ENCODE measurements around the gene STARD13.

STARD13 gene

DNA sequence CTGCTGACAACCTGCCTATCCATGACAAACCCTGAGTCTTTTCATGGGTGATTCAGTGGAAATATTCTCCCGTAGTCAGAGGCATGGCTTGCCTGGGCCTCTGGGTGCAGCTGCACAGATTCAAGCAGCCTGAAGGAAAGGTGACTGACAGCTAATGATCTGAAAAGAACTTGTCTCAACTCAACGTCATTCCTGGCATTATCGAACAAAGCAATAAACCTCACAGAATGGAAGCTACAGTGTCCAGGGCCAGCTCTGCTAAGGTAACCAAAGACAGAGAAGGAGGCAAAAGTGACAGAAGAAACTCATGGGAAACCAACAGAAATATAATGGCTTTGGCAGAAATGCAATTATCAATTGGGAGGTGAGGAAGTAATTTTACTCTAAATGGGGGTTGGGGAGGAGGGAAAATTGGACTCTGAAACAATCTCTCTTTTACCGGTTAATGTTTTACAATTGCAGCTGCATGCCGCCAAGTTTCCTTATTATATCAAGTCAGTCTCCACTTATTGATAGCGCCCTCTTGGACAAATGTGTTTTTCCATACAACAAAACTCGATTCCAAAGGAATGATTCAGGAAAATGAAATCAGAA, 12.9 kb downstream of the STARD13 start:
- no peak for DNase-seq

DNA sequence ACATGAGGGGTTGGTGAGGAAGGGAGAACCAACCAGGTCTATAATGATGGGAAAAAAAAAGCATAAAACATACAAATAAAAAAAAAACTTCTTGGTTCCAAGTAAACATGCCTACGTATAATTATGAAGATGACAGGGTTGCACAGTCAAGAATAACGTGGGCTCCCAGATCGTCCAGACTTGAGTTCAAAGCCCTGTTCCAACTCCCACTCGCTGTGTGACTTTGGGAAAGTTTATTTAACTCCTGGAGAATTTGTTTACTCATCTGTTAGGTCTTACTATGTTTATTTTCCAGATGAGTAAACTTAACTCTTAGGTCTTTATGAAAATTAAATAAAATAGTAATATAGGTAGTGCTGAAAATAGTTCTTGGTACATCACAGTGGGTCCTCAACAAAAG, 13.8 kb downstream of the STARD13 start:
- DNase-seq, result no peak

DNA sequence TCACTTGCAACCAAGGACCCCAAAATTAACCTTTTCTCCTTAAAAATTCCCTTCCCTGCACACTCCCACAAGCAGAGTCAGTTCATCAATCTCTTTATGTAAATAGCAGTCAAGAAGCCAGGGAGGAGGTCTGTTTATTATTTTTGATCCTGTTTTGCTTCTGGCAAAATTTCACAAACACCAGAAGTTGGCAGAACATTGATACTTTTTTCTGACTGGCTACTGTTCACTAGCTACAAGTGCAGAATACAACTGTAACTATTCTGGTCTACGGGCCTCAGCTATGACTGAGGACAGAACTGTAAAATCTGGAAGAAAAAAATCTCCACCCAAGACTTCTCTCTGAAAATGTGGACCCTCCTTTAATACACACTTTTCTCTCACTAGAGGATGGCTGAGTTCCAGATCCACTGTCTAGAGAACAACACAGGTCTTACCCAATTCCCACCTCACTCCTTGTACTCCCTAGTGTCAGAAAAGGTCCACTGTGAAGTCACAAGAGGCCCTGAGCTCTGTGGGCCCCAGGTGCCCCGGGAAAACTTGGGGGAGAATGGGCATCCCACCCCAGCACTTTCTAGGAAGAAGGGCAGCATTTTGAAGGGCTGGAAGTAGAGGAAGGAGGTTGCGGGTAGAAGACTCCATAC, 14.5 kb downstream of the STARD13 start:
- DNase-seq, result no peak

- no peak for DNase-seq
These were observed 19.9 kb downstream of the STARD13 start for GRCh38 chr13:33265607-33266006.

GRCh38 chr13:33265133-33265532, 20.4 kb downstream of the STARD13 start:
- no peak for DNase-seq

DNA sequence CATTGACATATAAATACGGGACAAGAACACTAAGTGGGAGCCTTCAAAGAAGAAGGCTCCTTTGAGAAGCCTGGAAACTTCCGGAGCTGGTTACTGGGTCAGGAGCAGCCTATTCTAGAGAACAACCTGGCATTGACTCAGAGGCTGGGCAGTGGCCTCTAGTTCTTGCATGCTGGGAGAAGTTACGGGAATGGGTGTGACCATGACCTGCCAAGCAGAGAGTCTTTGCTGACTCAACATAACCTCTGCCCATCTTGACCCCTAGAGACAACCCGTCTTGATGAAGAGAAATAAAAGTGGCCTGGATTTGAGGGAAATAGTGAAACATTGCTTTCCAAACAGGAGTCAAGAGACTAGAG, 21.0 kb downstream of the STARD13 start:
- DNase-seq, result no peak

DNA sequence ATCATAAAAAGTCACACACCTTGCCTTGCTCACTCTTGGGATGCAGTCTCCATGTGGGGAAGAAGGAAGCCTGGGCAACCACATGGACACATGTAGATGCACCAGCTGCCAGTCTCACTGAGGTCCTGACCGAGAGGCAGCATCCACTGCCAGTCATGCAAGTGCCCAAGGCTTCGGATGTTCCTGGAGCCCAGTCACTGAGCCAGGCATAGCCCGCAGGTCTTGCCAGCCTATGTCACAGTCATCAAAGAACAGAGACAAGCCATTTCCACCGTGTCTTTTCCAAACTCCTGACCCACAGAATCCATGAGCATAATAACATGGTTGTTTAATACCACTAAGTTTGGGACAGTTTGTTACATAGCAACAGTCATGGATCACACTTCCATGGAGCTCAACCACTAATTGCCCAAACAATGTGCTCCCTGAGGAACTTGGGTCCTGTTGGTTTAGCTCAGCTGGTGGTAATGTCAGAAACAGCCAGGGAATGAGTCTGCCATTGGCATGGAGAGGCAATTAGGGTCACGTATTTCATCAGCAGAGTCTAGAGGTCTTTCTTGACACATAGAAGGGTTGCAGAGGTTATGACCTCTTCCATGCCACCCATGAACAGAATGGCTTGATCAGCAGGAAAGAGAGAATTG, 21.5 kb downstream of the STARD13 start:
- DNase-seq, result no peak

DNA sequence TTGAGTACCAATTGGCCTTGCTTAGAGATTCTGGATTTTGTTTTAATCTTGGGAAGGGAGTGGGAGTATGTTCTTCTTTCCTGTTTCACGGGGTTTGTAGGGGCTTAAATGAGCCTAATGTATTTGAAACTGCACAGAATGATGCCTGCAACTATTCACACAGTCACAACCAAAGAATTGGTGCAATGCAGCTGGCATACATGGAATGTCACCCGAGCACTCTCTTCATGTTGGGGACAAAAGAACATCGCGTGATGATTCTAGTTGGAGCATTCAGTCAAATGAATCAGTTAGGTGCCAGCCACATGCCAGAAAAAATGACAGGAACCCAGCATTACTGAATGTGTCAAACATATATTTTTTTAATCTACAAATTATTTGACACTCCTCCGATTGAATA, 22.1 kb downstream of the STARD13 start:
- no peak for DNase-seq

- DNase-seq, result peak; percentile 15
These were observed 22.6 kb downstream of the STARD13 start for GRCh38 chr13:33262997-33263396.

DNA sequence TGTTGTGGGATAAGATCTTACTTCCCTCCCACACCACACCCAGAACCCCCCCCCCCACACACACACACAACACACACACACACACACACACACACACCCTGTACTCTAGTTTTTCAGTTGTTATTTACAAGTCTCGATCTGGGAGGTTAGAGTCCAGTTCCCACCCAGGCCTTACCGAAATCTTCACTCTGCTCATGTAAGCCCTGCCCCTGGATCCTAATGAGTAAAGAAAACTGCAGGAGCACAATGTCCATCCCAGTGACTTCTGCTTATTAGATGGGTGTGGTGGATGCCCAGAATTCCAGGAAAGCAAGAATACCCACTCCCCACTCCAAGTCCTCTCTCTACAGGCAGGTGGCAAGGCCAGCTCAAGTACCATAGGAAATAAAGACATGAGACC, 23.0 kb downstream of the STARD13 start:
- DNase-seq, result no peak

- no peak for DNase-seq
These were observed 23.5 kb downstream of the STARD13 start for GRCh38 chr13:33262062-33262487.

DNA sequence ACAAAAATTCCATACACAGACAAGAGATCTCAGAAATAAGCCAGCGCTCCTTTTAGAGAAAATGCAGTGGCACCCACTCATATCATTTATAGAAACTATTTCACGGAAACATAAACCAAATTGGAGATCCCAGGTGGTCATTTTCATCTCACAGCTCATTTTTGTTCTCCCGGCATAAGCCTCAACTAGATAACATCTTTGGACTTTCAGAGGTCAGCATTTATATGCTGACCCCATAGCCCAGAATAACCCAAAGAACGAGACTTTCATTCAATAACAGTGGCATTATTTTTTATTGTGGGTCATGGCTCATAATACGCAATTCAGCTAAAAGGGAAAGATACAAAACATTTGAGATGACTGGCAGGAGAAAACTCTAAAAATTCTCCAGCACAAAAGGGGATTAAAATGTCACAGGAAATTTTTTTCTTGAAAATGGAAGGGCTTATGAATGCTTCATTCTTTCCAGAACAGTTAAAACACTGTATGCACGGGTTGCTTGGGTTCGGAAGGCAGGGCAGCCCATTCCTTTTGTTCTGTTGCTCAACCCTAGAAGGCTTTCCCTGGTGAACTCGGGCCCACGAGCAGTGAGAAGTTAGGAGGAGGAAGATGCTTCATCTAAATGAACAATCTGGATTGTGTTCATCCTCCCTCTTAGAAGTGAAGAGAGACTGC, 24.0 kb downstream of the STARD13 start:
- DNase-seq, result no peak

GRCh38 chr13:33260168-33261098, 25.1 kb downstream of the STARD13 start:
- peak; percentile 83 for DNase-seq

- DNase-seq, result no peak
These were observed 26.3 kb downstream of the STARD13 start for GRCh38 chr13:33259296-33259695.

GRCh38 chr13:33258808-33259193, 26.8 kb downstream of the STARD13 start:
- DNase-seq, result no peak

DNA sequence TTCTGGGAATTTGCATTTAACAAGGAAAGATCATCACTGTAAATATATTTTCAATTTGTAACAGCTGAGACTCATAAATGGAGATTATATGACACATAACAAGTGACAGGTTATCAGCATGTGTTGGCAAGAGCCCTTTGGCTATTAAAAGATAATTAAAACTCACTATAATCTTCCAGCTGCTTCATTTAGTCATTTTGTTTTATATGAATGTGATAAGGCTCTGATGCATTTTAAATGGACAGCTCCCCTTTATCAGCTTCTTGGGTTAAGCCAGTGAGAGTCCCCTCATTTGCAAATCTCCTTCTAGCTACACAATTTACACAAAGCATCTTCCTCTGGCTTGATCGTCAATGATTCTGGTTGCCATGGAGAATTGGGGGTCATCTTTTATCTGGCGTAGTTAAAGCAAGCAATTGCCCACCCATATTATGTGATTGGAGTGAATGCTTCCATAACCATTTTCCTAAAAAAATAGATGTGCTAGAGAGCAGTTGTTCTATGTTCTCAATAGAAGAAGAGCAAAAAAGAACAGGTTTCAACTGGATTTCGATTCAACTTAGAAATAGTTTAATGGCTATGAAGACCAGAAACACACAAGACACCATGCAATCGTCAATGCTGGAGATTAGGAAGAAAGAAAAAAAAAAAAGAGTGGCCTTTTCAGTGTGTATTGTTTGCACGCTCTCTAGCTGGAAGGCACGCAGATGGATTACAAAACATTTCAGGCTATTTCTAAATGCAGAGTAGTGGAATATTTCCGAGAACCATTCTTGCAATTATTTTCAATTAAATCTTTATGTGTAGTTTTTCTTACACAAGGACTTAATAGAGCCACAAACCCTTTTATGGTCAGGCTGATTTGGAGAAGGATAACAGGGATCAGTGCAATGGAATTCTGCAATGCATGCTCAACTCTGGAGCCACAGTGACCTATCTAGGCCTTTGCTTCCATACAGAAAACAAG, 27.4 kb downstream of the STARD13 start:
- DNase-seq, result no peak

- no peak for DNase-seq
These were observed 29.3 kb downstream of the STARD13 start for GRCh38 chr13:33256148-33256840.

DNA sequence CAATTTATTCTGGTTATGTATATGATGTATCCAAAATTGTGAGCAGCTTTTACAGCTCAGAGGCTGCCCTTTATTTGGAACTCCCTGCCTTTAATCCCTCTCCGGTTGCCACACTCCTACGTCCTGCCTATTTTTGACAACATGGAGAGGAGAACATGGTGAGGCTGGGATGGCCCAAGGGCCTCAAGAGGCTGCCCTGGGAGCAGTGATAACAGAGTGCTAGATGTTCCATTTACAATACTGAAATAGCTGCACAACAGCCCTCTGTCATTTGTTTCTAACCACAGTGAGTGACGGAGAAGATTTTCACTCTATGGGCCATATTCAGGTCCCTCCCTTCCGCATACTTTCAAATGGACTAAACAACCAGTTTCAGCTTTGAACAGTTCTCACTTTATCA, 33.4 kb downstream of the STARD13 start:
- no peak for DNase-seq

DNA sequence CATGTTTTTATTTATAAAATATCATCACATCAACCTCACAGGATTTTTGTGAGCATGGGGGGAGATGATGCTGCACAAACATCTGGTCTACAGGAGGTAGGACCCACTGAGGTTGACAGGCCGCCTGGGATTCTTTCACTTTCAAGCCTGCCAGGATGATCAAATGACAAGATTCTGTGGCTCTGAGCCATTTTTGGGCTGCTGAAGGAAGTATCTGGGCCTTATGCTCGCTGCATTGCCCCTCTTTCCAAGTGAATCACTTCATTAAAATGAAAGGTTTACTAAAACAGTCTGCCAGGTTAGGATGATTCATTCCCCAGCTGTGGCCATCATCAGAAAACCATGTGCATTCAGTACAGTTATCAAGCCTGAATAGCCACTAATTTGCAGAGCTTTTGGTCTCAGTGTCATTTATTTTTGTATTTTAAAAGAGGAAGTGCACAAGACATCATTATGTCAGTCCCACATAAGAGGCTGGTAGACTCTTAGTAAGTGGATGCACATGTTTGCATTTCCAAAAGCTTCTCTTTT, 34.4 kb downstream of the STARD13 start:
- DNase-seq, result no peak

DNA sequence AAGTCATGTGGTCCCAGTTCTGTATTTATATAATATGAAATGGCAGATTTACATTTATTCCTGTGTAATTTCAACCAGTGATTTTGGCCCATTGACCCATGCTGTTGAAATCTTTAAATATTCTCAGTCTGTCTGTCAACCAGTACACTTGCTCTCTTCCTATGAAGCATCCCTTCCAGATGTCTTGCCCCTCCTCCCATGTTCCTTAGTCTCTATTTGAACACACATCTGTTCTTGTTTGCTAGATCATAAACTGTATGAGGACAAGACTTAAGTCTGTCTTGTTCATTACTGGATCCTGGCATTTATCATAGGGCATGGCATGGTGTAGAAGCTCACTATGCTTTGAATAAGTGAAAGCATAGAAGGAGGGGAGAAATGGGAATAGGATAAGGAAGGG, 34.9 kb downstream of the STARD13 start:
- no peak for DNase-seq

GRCh38 chr13:33249894-33250293, 35.7 kb downstream of the STARD13 start:
- DNase-seq, result no peak
